GM12865 (cell line): ENCODE results near the gene DMWD.

Experiments used
- DNase-seq: peaks from one replicate; pipeline ENCODE4 v3.0.0; 2010; ENCODE audit warnings: low read depth
- H3K4me3 ChIP-seq: 2 replicates; pipeline ENCODE4 v1.5.1; 2011; ENCODE audit warnings: mild to moderate bottlenecking, low read depth, low read length, control low read depth
- CTCF ChIP-seq: IDR thresholded peaks from 2 replicates; pipeline ENCODE4 v1.5.1; 2011; ENCODE audit warnings: low read length, control low read depth, low read depth, inconsistent platforms; ENCODE audit not compliant: insufficient read depth; ENCODE audit errors: missing control alignments

The DMWD gene

GRCh38 chr19:45771311-45771933 is 21.2 kb downstream of the DMWD start:
- no peak for TF ChIP-seq CTCF
- no peak overlapping the region for H3K4me3 ChIP-seq
- no peak for DNase-seq

GRCh38 chr19:45770192-45771101 is 22.2 kb downstream of the DMWD start:
- peak; percentile 99 for DNase-seq
- TF ChIP-seq CTCF, result peak; percentile 87
- H3K4me3 ChIP-seq, result peak overlapping the region; percentile 62

GRCh38 chr19:45769821-45770191 is 22.8 kb downstream of the DMWD start:
- peak overlapping the region; percentile 62 for H3K4me3 ChIP-seq
- no peak for TF ChIP-seq CTCF
- peak; percentile 72 for DNase-seq

- no peak for TF ChIP-seq CTCF
- H3K4me3 ChIP-seq, result peak within 1 kb of the TSS; percentile 99
- peak; percentile 99 for DNase-seq
These were observed 23.5 kb downstream of the DMWD start, which contains the start of gene SIX5 for GRCh38 chr19:45768984-45769782. SIX5 (minus strand) TSS chr19:45769252; CDS start chr19:45768844, 408 bp downstream.

- no peak for TF ChIP-seq CTCF
- peak; percentile 75 for DNase-seq
- H3K4me3 ChIP-seq, result peak overlapping the region; percentile 99
These were observed 24.0 kb downstream of the DMWD start for GRCh38 chr19:45768655-45768983.

GRCh38 chr19:45767881-45768654 is 24.6 kb downstream of the DMWD start:
- peak overlapping the region; percentile 63 for H3K4me3 ChIP-seq
- TF ChIP-seq CTCF, result no peak
- peak; percentile 79 for DNase-seq
